ENCODE results near the gene RASEF.
"Not testable (repeated sequence)": the region's sequence is repeated elsewhere in the genome, so short reads cannot be mapped to it uniquely, and the experiment has no call there.

Gene RASEF

GRCh38 chr9:83062651-83063527 lies at the start of gene RASEF:
Gene RASEF, minus strand, starts transcription at chr9:83063142. Its CDS starts 275 bp downstream, at chr9:83062867.
- H3K9me3 Mint-ChIP-seq = no peaks in the 10 kb centered on the region
- CTCF ChIA-PET = no interaction called here
- DNase-seq = no peak

DNA sequence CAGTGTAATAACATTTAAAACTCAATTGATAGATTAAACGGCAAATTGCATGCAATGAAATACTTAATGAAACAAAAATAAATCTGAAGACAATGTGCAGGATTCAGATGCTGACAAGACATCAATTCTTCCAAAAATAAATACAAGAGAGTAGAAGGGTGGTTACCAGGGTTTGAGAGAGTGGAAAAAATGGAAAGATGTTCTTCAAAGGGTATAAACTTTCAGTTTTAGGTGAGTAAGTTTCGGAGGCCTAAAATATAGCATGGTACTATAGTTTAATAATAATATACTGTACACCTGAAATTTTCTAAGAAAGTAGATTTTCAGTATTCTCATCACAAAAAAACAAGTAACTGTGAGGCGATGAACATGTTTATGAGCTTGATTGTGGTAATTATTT lies 48.2 kb upstream of the RASEF start:
- Mint-ChIP-seq H3K4me3 (no peak overlapping the region), H3K4me1 (no peaks in the 10 kb centered on the region), H3K27me3 (no peaks in the 10 kb centered on the region), H3K36me3 (no peaks in the 10 kb centered on the region), H3K9me3 (peaks cover 16% of the 10 kb centered on the region), H3K27ac (no peak overlapping the region)
- CTCF ChIA-PET = no interaction called here
- DNase-seq = no peak

More at GRCh38 chr9:83062651-83063527, at the start of gene RASEF:
- peaks cover 32% of the 10 kb centered on the region for H3K27me3 Mint-ChIP-seq
- H3K4me1 Mint-ChIP-seq = no peaks in the 10 kb centered on the region
- H3K27ac Mint-ChIP-seq = no peak within 1 kb of the TSS
- H3K4me3 Mint-ChIP-seq = no peak within 1 kb of the TSS
- no peaks in the 10 kb centered on the region for H3K36me3 Mint-ChIP-seq

DNA sequence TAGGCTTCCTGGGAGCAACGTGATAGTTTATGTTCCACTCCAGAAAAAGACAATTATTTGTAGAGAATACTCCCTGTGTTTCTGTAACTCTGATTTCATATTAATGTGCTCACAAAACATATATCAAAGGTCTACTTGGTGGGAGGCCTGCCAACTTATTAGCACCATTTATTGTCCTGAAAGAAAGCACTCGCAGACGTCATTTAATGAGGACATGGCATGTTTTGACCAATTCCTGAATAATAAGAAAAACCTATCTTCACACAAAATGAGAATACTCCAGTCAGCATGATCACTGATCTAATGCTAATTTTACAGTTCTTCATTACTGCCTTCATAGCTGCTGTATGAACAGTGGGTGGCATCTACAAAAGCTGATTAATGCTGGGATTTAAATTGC lies 46.4 kb upstream of the RASEF start:
- no peaks in the 10 kb centered on the region for H3K36me3 Mint-ChIP-seq
- CTCF ChIA-PET = no interaction called here
- no peak overlapping the region for H3K4me3 Mint-ChIP-seq
- no peaks in the 10 kb centered on the region for H3K27me3 Mint-ChIP-seq
- H3K27ac Mint-ChIP-seq = no peak overlapping the region
- peaks cover 11% of the 10 kb centered on the region for H3K9me3 Mint-ChIP-seq
- DNase-seq = no peak
- no peaks in the 10 kb centered on the region for H3K4me1 Mint-ChIP-seq

GRCh38 chr9:83108208-83108607 lies 45.3 kb upstream of the RASEF start:
- Mint-ChIP-seq H3K27ac (no peak overlapping the region), H3K27me3 (no peaks in the 10 kb centered on the region), H3K9me3 (peaks cover 1% of the 10 kb centered on the region), H3K4me3 (no peak overlapping the region), H3K36me3 (no peaks in the 10 kb centered on the region), H3K4me1 (no peaks in the 10 kb centered on the region)
- no peak for DNase-seq
- CTCF ChIA-PET = no interaction called here

DNA sequence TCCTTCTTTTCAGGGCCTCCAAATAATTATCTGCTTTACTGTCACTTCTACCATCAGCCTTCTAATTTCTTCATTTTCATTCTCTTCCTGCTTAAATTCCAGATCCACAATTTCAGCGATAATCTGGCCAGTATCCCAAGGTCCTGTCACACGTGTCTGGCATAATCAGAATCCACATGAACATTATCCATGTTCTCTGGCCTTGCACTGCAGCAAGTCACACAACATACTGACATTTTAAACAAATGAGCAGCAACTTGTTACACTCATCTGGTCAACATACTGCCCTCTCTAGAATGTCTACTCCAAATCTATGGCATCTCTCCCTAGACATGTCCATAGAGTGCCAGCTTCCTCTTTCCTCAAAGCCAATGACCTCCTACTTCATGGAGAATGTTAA lies 43.8 kb upstream of the RASEF start:
- CTCF ChIA-PET = no interaction called here
- Mint-ChIP-seq H3K36me3 (no peaks in the 10 kb centered on the region), H3K4me1 (no peaks in the 10 kb centered on the region), H3K9me3 (no peaks in the 10 kb centered on the region), H3K27ac (no peak overlapping the region), H3K27me3 (no peaks in the 10 kb centered on the region), H3K4me3 (no peak overlapping the region)
- no peak for DNase-seq

- Mint-ChIP-seq H3K4me1 (no peaks in the 10 kb centered on the region), H3K27me3 (no peaks in the 10 kb centered on the region), H3K9me3 (no peaks in the 10 kb centered on the region), H3K36me3 (no peaks in the 10 kb centered on the region), H3K4me3 (no peak overlapping the region), H3K27ac (no peak overlapping the region)
- no peak for DNase-seq
- CTCF ChIA-PET = no interaction called here
Observed at GRCh38 chr9:83106263-83106662, 43.3 kb upstream of the RASEF start.

- H3K4me1 Mint-ChIP-seq = no peaks in the 10 kb centered on the region
- no peak overlapping the region for H3K4me3 Mint-ChIP-seq
- no peaks in the 10 kb centered on the region for H3K36me3 Mint-ChIP-seq
- CTCF ChIA-PET = no interaction called here
- no peak overlapping the region for H3K27ac Mint-ChIP-seq
- no peak for DNase-seq
- no peaks in the 10 kb centered on the region for H3K27me3 Mint-ChIP-seq
- H3K9me3 Mint-ChIP-seq = no peaks in the 10 kb centered on the region
Observed at GRCh38 chr9:83097633-83098032, 34.7 kb upstream of the RASEF start.

- H3K9me3 Mint-ChIP-seq, H3K27me3 Mint-ChIP-seq, H3K4me1 Mint-ChIP-seq, H3K36me3 Mint-ChIP-seq, H3K4me3 Mint-ChIP-seq, DNase-seq, CTCF ChIA-PET, H3K27ac Mint-ChIP-seq: not testable (repeated sequence)
Observed at GRCh38 chr9:83093311-83093710, 30.4 kb upstream of the RASEF start.

- no peak overlapping the region for H3K4me3 Mint-ChIP-seq
- no peak overlapping the region for H3K27ac Mint-ChIP-seq
- no peaks in the 10 kb centered on the region for H3K4me1 Mint-ChIP-seq
- H3K36me3 Mint-ChIP-seq = no peaks in the 10 kb centered on the region
- H3K27me3 Mint-ChIP-seq = no peaks in the 10 kb centered on the region
- DNase-seq = no peak
- H3K9me3 Mint-ChIP-seq = no peaks in the 10 kb centered on the region
- CTCF ChIA-PET = interaction anchor here (0.6 kb wide), 2 partner anchors 131 to 684 kb away, joined by 3 read pairs; no protein-coding TSS in a partner anchor
Observed at GRCh38 chr9:83081846-83082245, 18.9 kb upstream of the RASEF start.

DNA sequence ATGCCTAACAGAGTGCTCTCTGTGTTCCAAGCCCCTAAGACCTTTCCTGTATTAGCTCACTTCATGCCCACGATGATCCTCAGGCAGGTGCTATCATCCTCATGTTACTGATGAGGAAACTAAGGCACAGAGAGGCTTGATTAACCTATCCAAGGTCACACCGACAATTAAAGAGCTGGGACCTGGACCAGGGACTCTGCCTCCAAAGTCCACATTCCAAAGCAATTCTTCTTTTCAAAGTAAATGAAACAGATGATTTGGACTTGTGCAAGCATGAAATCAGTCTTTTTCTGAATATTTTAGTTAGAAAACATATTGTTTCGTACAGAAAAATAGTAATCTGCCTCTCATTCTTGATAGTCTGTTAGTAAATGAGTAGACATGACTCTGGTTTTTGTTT lies 18.1 kb upstream of the RASEF start:
- CTCF ChIA-PET = no interaction called here
- no peak overlapping the region for H3K27ac Mint-ChIP-seq
- H3K36me3 Mint-ChIP-seq = no peaks in the 10 kb centered on the region
- H3K9me3 Mint-ChIP-seq = no peaks in the 10 kb centered on the region
- H3K27me3 Mint-ChIP-seq = no peaks in the 10 kb centered on the region
- no peaks in the 10 kb centered on the region for H3K4me1 Mint-ChIP-seq
- no peak overlapping the region for H3K4me3 Mint-ChIP-seq
- no peak for DNase-seq

DNA sequence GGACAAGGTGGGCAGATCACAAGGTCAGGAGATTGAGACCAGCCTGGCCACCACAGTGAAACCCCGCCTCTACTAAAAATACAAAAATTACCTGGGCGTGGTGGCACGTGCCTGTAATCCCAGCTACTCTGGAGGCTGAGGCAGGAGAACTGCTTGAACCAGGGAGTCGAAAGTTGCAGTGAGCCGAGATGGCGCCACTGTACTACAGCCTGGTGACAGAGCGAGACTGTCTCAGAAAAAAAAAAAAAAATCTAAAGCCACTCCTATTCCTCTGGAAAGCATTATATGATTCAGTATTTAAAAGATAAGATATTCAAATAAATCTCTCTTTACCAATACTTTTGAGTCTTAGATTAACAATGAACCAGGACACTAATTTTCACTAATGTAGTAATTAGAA lies 13.0 kb upstream of the RASEF start:
- H3K4me1 Mint-ChIP-seq, H3K36me3 Mint-ChIP-seq, H3K27me3 Mint-ChIP-seq, DNase-seq, H3K4me3 Mint-ChIP-seq, H3K27ac Mint-ChIP-seq, H3K9me3 Mint-ChIP-seq, CTCF ChIA-PET: not testable (repeated sequence)

GRCh38 chr9:83072498-83072897 lies 9.6 kb upstream of the RASEF start:
- H3K36me3 Mint-ChIP-seq, H3K9me3 Mint-ChIP-seq, H3K4me3 Mint-ChIP-seq, H3K27me3 Mint-ChIP-seq, H3K27ac Mint-ChIP-seq, H3K4me1 Mint-ChIP-seq, DNase-seq, CTCF ChIA-PET: not testable (repeated sequence)

DNA sequence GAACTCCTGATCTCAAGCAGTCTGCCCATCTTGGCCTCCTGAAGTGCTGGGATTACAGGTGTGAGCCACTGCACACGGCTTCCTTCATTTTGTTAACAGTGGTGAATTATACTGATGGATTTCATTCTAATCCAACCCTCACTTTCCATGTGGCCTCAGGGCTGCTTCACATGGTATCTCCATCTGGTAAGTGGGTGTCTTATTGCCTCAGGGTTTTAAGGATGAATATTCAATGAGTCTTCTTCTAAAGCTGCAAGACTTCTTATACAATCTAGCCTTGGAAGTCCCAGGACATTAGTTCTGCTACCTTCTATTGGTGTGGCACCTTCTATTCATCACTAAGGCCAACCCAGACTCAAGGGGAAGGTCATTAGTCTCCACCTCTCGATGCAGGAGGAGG lies 8.7 kb upstream of the RASEF start:
- no peak for DNase-seq
- Mint-ChIP-seq H3K27ac (no peak overlapping the region), H3K36me3 (no peaks in the 10 kb centered on the region), H3K4me1 (no peaks in the 10 kb centered on the region), H3K27me3 (no peaks in the 10 kb centered on the region), H3K9me3 (no peaks in the 10 kb centered on the region), H3K4me3 (no peak overlapping the region)
- CTCF ChIA-PET = no interaction called here

- H3K9me3 Mint-ChIP-seq = no peaks in the 10 kb centered on the region
Observed at GRCh38 chr9:83070261-83070660, 7.3 kb upstream of the RASEF start.

DNA sequence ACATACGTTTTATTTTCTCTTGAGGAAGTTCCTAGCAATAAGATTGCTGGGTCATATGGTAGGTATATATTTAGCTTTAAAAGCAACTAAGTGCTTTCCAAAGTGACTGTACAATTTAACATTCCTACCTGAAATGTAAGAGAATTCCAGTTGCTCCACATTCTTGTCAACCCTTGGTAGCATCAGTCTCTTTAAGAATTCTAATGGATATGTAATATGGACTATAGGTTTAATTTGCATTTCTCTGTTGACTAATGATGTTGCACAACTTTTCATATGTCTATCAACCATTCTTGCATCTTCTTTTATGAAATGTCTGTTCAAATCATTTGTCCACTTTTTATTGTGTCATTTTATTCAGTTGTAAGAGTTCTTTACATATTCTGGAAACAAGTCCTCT lies 6.7 kb upstream of the RASEF start:
- DNase-seq = no peak
- CTCF ChIA-PET = no interaction called here

More at GRCh38 chr9:83070261-83070660, 7.3 kb upstream of the RASEF start:
- CTCF ChIA-PET = no interaction called here
- H3K4me3 Mint-ChIP-seq = no peak overlapping the region
- no peaks in the 10 kb centered on the region for H3K27me3 Mint-ChIP-seq
- no peaks in the 10 kb centered on the region for H3K4me1 Mint-ChIP-seq
- no peaks in the 10 kb centered on the region for H3K36me3 Mint-ChIP-seq
- no peak overlapping the region for H3K27ac Mint-ChIP-seq
- DNase-seq = no peak

More for the DNA sequence above, 6.7 kb upstream of the RASEF start:
- Mint-ChIP-seq H3K27ac (no peak overlapping the region), H3K27me3 (peaks cover 1% of the 10 kb centered on the region), H3K4me1 (no peaks in the 10 kb centered on the region), H3K36me3 (no peaks in the 10 kb centered on the region), H3K9me3 (no peaks in the 10 kb centered on the region), H3K4me3 (no peak overlapping the region)
